SK-N-SH treated with all-trans-retinoic acid at 6 μM for 48 hours (cell line): ENCODE measurements around the gene SIRT7.

Source experiments
- ATAC-seq: fragments of 200-7000 bp; cut with Tn5 transposase; 3 replicates; pipeline ENCODE4 v1.9.1; 2020; ENCODE audit warnings: mild to moderate bottlenecking, moderate library complexity
- ARNTL ChIP-seq: fragments of 450-650 bp; formaldehyde crosslinking; IDR thresholded peaks from 2 replicates; pipeline ENCODE4 v1.5.0; 2020; ENCODE audit warnings: low read depth, mild to moderate bottlenecking, moderate library complexity, borderline replicate concordance
- BACH2 ChIP-seq: fragments of 250-450 bp; sonication (Bioruptor Pico); IDR thresholded peaks from 2 replicates; pipeline ENCODE4 v1.9.0; 2021; ENCODE audit warnings: mild to moderate bottlenecking, borderline replicate concordance
- CSDC2 ChIP-seq: fragments of 250-450 bp; sonication (Bioruptor Pico); IDR thresholded peaks from 2 replicates; pipeline ENCODE4 v1.5.0; 2020; ENCODE audit warnings: mild to moderate bottlenecking, moderate library complexity
- ESRRG ChIP-seq: fragments of 250-450 bp; sonication (Bioruptor Pico); IDR thresholded peaks from 2 replicates; pipeline ENCODE4 v1.6.1; 2021; ENCODE audit warnings: mild to moderate bottlenecking
- GLIS3 ChIP-seq: fragments of 250-450 bp; sonication (Bioruptor Pico); IDR thresholded peaks from 2 replicates; pipeline ENCODE4 v1.5.0; 2020; ENCODE audit warnings: mild to moderate bottlenecking, moderate library complexity
- ISL1 ChIP-seq: fragments of 250-450 bp; sonication (Bioruptor Pico); IDR thresholded peaks from 2 replicates; pipeline ENCODE4 v2.1.2; 2022; ENCODE audit warnings: mild to moderate bottlenecking, moderate library complexity
- OSR1 ChIP-seq: fragments of 250-450 bp; sonication (Bioruptor Pico); IDR thresholded peaks from 2 replicates; pipeline ENCODE4 v1.8.0; 2022; ENCODE audit warnings: moderate library complexity, mild to moderate bottlenecking, inconsistent platforms
- PPARA ChIP-seq: fragments of 250-450 bp; sonication (Bioruptor Pico); IDR thresholded peaks from 2 replicates; pipeline ENCODE4 v1.5.0; 2020; ENCODE audit warnings: mild to moderate bottlenecking, borderline replicate concordance
- RARB ChIP-seq: fragments of 250-450 bp; sonication (Bioruptor Pico); IDR thresholded peaks from 2 replicates; pipeline ENCODE4 v1.8.0; 2021; ENCODE audit warnings: mild to moderate bottlenecking, moderate library complexity
- SNAI2 ChIP-seq: fragments of 250-450 bp; sonication (Bioruptor Pico); IDR thresholded peaks from 2 replicates; pipeline ENCODE4 v1.5.0; 2020; ENCODE audit warnings: mild to moderate bottlenecking, moderate library complexity
- TCF4 ChIP-seq: fragments of 250-450 bp; sonication (Bioruptor Pico); IDR thresholded peaks from 2 replicates; pipeline ENCODE4 v1.8.0; 2021; ENCODE audit warnings: mild to moderate bottlenecking, moderate library complexity, borderline replicate concordance
- ZC3H10 ChIP-seq: fragments of 250-450 bp; sonication (Bioruptor Pico); IDR thresholded peaks from 2 replicates; pipeline ENCODE4 v1.5.1; 2021; ENCODE audit warnings: mild to moderate bottlenecking, moderate library complexity
- ZFP3 ChIP-seq: fragments of 250-450 bp; sonication (Bioruptor Pico); IDR thresholded peaks from 2 replicates; pipeline ENCODE4 v1.5.0; 2020; ENCODE audit warnings: mild to moderate bottlenecking, moderate library complexity
- ZFP30 ChIP-seq: fragments of 450-650 bp; formaldehyde crosslinking; IDR thresholded peaks from 2 replicates; pipeline ENCODE4 v1.5.0; 2022; ENCODE audit warnings: mild to moderate bottlenecking, moderate library complexity
- ZNF565 ChIP-seq: fragments of 450-650 bp; formaldehyde crosslinking; conservative IDR thresholded peaks from 2 replicates; pipeline ENCODE4 v1.5.0; 2020; ENCODE audit warnings: low read depth, mild to moderate bottlenecking, moderate library complexity
- ZNF70 ChIP-seq: fragments of 450-650 bp; formaldehyde crosslinking; IDR thresholded peaks from 2 replicates; pipeline ENCODE4 v1.5.0; 2020; ENCODE audit warnings: mild to moderate bottlenecking, moderate library complexity
- TF ChIP-seq, protein P1 (sequence below): fragments of 250-450 bp; sonication (Bioruptor Pico); IDR thresholded peaks from 2 replicates; pipeline ENCODE4 v1.5.0; 2020; ENCODE audit warnings: mild to moderate bottlenecking, moderate library complexity
- TF ChIP-seq, protein P2 (sequence below): fragments of 250-450 bp; sonication (Bioruptor Pico); IDR thresholded peaks from 2 replicates; pipeline ENCODE4 v1.5.1; 2020; ENCODE audit warnings: low read depth, mild to moderate bottlenecking, moderate library complexity
- TF ChIP-seq, protein P3 (sequence below): fragments of 250-450 bp; sonication (Bioruptor Pico); IDR thresholded peaks from 2 replicates; pipeline ENCODE4 v1.8.0; 2020; ENCODE audit warnings: mild to moderate bottlenecking, moderate library complexity, borderline replicate concordance
- TF ChIP-seq, protein P4 (sequence below): fragments of 250-450 bp; sonication (Bioruptor Pico); IDR thresholded peaks from 2 replicates; pipeline ENCODE4 v1.5.1; 2021; ENCODE audit warnings: mild to moderate bottlenecking, moderate library complexity
- TF ChIP-seq, protein P5 (sequence below): fragments of 250-450 bp; sonication (Bioruptor Pico); IDR thresholded peaks from 2 replicates; pipeline ENCODE4 v1.8.0; 2021; ENCODE audit warnings: low read depth, mild to moderate bottlenecking, moderate library complexity, borderline replicate concordance

Gene SIRT7

DNA sequence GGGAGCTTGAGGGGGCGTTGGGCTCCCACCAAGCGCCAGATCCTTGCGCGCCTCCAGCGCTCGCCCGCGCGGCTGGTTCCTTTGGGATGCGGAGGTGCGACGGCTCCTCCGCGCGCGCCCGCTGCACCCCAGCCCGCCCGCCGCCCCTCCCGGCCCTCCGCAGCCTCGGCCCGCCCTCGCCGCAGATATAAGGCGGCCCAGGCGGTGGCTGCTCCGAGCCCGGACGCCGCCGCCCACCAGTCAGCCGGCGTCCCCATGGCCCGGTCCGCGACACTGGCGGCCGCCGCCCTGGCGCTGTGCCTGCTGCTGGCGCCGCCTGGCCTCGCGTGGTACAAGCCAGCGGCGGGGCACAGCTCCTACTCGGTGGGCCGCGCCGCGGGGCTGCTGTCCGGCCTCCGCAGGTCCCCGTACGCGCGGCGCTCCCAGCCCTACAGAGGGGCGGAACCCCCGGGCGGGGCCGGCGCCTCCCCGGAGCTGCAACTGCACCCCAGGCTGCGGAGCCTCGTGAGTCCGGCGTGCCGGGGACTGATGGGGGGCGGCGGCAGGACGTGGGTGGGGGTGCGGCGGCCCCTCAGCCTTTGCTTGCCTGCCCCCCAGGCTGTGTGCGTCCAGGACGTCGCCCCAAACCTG lies 15.8 kb downstream of the SIRT7 start, which contains the start of gene NPB:
Gene NPB (plus strand): TSS at position 216 of the 630 bp plus-strand sequence. CDS start 40 bp downstream, at position 256.
- TF ChIP-seq TCF4 (CRISPR knock-in tag) (no peak), PPARA (CRISPR knock-in tag) (no peak), ZNF70 (CRISPR knock-in tag) (no peak), ZFP3 (CRISPR knock-in tag) (no peak), ZC3H10 (no peak), RARB (CRISPR knock-in tag) (no peak), BACH2 (CRISPR knock-in tag) (no peak), ZNF565 (CRISPR knock-in tag) (no peak), SNAI2 (no peak), ESRRG (CRISPR knock-in tag) (no peak), ZFP30 (no peak), CSDC2 (CRISPR knock-in tag) (no peak), OSR1 (CRISPR knock-in tag) (no peak), ARNTL (CRISPR knock-in tag) (no peak)
- TF ChIP-seq, protein P1, sequence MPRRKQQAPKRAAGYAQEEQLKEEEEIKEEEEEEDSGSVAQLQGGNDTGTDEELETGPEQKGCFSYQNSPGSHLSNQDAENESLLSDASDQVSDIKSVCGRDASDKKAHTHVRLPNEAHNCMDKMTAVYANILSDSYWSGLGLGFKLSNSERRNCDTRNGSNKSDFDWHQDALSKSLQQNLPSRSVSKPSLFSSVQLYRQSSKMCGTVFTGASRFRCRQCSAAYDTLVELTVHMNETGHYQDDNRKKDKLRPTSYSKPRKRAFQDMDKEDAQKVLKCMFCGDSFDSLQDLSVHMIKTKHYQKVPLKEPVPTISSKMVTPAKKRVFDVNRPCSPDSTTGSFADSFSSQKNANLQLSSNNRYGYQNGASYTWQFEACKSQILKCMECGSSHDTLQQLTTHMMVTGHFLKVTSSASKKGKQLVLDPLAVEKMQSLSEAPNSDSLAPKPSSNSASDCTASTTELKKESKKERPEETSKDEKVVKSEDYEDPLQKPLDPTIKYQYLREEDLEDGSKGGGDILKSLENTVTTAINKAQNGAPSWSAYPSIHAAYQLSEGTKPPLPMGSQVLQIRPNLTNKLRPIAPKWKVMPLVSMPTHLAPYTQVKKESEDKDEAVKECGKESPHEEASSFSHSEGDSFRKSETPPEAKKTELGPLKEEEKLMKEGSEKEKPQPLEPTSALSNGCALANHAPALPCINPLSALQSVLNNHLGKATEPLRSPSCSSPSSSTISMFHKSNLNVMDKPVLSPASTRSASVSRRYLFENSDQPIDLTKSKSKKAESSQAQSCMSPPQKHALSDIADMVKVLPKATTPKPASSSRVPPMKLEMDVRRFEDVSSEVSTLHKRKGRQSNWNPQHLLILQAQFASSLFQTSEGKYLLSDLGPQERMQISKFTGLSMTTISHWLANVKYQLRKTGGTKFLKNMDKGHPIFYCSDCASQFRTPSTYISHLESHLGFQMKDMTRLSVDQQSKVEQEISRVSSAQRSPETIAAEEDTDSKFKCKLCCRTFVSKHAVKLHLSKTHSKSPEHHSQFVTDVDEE (CRISPR knock-in tag), result no peak
- TF ChIP-seq, protein P2, sequence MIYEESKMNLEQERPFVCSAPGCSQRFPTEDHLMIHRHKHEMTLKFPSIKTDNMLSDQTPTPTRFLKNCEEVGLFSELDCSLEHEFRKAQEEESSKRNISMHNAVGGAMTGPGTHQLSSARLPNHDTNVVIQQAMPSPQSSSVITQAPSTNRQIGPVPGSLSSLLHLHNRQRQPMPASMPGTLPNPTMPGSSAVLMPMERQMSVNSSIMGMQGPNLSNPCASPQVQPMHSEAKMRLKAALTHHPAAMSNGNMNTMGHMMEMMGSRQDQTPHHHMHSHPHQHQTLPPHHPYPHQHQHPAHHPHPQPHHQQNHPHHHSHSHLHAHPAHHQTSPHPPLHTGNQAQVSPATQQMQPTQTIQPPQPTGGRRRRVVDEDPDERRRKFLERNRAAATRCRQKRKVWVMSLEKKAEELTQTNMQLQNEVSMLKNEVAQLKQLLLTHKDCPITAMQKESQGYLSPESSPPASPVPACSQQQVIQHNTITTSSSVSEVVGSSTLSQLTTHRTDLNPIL (CRISPR knock-in tag), result no peak
- TF ChIP-seq, protein P3, sequence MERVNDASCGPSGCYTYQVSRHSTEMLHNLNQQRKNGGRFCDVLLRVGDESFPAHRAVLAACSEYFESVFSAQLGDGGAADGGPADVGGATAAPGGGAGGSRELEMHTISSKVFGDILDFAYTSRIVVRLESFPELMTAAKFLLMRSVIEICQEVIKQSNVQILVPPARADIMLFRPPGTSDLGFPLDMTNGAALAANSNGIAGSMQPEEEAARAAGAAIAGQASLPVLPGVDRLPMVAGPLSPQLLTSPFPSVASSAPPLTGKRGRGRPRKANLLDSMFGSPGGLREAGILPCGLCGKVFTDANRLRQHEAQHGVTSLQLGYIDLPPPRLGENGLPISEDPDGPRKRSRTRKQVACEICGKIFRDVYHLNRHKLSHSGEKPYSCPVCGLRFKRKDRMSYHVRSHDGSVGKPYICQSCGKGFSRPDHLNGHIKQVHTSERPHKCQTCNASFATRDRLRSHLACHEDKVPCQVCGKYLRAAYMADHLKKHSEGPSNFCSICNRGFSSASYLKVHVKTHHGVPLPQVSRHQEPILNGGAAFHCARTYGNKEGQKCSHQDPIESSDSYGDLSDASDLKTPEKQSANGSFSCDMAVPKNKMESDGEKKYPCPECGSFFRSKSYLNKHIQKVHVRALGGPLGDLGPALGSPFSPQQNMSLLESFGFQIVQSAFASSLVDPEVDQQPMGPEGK (CRISPR knock-in tag), result no peak
- peak; percentile 31 for ATAC-seq

DNA sequence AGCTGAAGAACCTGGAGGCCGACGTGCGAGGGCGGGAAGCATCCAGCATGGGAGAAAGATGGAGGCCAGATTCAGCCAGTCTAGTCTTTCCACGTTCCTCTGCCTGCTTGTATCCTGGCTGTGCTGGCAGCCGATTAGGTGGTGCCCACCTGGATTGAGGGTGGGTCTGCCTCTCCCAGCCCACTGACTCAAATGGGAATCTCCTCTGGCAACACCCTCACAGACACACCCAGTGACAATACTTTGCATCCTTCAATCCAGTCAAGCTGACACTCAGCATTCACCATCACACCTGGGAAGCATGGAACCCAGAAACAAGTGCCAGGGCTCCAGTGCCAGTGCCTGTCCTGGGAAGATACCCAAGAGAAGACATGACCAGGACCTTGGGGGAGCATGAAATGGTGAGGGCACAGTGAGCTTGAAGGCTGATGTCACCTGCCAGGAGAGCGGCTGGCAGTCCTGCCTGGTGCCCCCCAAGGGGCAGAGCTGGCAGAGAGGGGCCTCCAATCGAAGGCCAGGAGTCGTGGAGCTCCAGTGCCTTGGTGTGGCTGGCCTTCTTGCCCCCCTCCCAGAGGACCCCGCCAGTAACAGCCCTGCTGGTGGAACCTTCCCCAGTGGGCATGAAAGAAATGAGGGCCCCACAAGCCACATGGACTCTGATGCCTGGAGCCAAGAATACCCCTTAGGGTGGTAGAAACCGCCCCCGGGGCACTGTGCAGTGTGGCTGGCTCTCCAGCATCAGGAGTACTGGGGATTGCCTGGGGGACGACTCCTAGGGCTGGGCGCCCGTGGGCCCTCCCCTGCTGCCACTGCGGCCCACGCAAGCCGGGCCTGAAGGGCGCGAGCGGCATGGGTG lies 16.6 kb downstream of the SIRT7 start:
- TF ChIP-seq TCF4 (CRISPR knock-in tag), result no peak
- TF ChIP-seq, protein P2 (CRISPR knock-in tag), result no peak
- TF ChIP-seq, protein P4, sequence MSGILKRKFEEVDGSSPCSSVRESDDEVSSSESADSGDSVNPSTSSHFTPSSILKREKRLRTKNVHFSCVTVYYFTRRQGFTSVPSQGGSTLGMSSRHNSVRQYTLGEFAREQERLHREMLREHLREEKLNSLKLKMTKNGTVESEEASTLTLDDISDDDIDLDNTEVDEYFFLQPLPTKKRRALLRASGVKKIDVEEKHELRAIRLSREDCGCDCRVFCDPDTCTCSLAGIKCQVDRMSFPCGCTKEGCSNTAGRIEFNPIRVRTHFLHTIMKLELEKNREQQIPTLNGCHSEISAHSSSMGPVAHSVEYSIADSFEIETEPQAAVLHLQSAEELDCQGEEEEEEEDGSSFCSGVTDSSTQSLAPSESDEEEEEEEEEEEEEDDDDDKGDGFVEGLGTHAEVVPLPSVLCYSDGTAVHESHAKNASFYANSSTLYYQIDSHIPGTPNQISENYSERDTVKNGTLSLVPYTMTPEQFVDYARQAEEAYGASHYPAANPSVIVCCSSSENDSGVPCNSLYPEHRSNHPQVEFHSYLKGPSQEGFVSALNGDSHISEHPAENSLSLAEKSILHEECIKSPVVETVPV, result no peak
- TF ChIP-seq, all 23 proteins: peak for 0
- ATAC-seq, result peak; percentile 3

DNA sequence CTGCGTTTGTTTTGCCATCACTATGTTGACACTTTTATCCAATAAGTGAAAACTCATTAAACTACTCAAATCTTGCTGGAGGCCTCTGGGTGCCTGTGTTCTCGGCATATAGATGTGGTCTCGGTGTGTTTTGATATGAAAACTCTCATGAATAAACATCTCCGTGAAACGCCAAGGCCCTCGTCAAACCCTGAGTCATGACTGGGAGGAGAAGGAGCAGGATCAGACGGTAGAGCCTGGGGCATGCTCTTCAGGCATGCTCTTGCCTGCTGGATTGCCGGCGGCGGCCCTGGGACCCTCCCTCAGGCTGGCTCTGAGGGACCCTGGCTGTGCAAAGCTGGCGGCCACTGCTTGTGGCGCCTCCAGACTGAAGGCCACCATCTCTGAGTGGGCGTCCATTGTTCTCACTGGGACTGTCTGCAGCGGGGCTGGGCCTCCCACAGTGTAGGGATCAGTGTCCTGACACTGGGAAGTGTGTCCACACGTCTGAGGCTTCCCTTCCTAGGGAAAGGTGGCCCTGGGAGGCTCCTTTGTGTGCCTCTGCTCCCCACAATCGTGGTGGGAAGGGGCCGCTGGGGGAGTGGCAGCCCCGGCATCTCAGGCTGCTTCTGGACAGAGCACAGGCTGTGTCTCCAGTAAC lies 17.7 kb downstream of the SIRT7 start:
- TF ChIP-seq ISL1 (CRISPR knock-in tag), result no peak
- TF ChIP-seq, protein P5, sequence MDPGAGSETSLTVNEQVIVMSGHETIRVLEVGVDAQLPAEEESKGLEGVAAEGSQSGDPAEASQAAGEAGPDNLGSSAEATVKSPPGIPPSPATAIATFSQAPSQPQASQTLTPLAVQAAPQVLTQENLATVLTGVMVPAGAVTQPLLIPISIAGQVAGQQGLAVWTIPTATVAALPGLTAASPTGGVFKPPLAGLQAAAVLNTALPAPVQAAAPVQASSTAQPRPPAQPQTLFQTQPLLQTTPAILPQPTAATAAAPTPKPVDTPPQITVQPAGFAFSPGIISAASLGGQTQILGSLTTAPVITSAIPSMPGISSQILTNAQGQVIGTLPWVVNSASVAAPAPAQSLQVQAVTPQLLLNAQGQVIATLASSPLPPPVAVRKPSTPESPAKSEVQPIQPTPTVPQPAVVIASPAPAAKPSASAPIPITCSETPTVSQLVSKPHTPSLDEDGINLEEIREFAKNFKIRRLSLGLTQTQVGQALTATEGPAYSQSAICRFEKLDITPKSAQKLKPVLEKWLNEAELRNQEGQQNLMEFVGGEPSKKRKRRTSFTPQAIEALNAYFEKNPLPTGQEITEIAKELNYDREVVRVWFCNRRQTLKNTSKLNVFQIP (CRISPR knock-in tag), result no peak
- no peak for TF ChIP-seq GLIS3 (CRISPR knock-in tag)
- no peak for TF ChIP-seq TCF4 (CRISPR knock-in tag)
- TF ChIP-seq ZC3H10, result no peak
- TF ChIP-seq SNAI2, result no peak
- TF ChIP-seq, all 23 proteins: peak for 0
- no peak for ATAC-seq
